KOPT-K1 (cell line): ENCODE measurements around the gene CLDN10.
"Not testable (repeated sequence)": the region's sequence is repeated elsewhere in the genome, so short reads cannot be mapped to it uniquely, and the experiment has no call there.

Experiments used
- H3K27ac ChIP-seq: fragments of 200-600 bp; sonication (generic); 2 replicates; pipeline ENCODE4 v1.5.1; 2016; ENCODE audit warnings: antibody characterized with exemption, mild to moderate bottlenecking, low read depth, low read length; ENCODE audit not compliant: poor library complexity, severe bottlenecking
- H3K36me3 ChIP-seq: fragments of 200-600 bp; sonication (generic); 2 replicates; pipeline ENCODE4 v1.5.1; 2017; ENCODE audit warnings: antibody characterized with exemption, mild to moderate bottlenecking, low read length, moderate library complexity; ENCODE audit not compliant: insufficient read depth
- H3K9me3 ChIP-seq: fragments of 200-600 bp; sonication (generic); 2 replicates; pipeline ENCODE4 v1.5.1; 2017; ENCODE audit warnings: antibody characterized with exemption, low read length, mild to moderate bottlenecking; ENCODE audit not compliant: insufficient read depth, poor library complexity, severe bottlenecking

The CLDN10 gene

DNA sequence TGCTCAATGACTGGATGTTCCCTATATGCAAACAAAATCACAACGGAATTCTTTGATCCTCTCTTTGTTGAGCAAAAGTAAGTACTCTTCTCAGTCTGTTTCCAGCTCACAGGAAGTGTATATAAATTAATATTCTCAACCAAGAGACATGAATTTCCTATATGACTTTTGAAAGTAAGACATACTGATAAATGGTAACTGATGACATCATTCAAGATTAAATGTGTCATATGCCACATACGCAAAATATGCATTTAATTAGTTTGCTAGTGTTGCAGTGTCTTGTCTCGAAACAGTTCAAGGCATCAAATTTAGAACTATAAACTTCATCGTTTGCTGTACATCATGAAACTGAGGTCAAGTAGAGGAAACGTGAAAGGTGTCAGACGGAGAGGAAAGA, 7.9 kb downstream of the CLDN10 start:
- no peak overlapping the region for H3K27ac ChIP-seq
- H3K36me3 ChIP-seq = no peaks in the 10 kb centered on the region
- H3K9me3 ChIP-seq = no peaks in the 10 kb centered on the region

DNA sequence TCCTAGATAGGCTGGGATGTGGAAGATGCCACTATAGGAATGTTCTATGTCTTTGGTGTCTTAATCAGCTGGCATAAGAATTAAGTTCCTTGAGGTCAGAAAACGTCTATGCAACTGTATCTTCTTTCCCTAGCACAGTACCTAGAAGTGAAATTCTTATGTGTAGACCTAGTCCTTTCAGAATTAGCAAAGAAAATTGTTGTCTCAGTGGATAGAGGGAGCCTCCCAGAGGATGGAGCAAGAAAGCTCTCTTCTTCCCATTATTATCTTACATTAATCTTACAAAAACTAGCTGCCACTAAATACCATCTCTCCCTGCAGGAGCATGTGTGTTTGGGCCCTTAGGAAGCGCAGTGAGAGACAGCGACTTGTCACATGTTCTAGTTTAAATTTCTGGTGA, 11.6 kb downstream of the CLDN10 start:
- H3K36me3 ChIP-seq = no peaks in the 10 kb centered on the region
- H3K27ac ChIP-seq = no peak overlapping the region

GRCh38 chr13:95564733-95565291, 12.3 kb downstream of the CLDN10 start:
- no peak overlapping the region for H3K27ac ChIP-seq
- H3K36me3 ChIP-seq = no peaks in the 10 kb centered on the region
- no peaks in the 10 kb centered on the region for H3K9me3 ChIP-seq

More for the DNA sequence above, 11.6 kb downstream of the CLDN10 start:
- H3K9me3 ChIP-seq = no peaks in the 10 kb centered on the region

GRCh38 chr13:95565758-95566157, 13.2 kb downstream of the CLDN10 start:
- not testable (repeated sequence) for H3K36me3 ChIP-seq, H3K9me3 ChIP-seq, H3K27ac ChIP-seq

GRCh38 chr13:95568131-95568530, 15.6 kb downstream of the CLDN10 start:
- Histone ChIP-seq H3K27ac (no peak overlapping the region), H3K9me3 (no peaks in the 10 kb centered on the region), H3K36me3 (no peaks in the 10 kb centered on the region)

- Histone ChIP-seq H3K27ac (no peak overlapping the region), H3K9me3 (no peaks in the 10 kb centered on the region), H3K36me3 (no peaks in the 10 kb centered on the region)
Measured at GRCh38 chr13:95570016-95570415, 17.5 kb downstream of the CLDN10 start.

DNA sequence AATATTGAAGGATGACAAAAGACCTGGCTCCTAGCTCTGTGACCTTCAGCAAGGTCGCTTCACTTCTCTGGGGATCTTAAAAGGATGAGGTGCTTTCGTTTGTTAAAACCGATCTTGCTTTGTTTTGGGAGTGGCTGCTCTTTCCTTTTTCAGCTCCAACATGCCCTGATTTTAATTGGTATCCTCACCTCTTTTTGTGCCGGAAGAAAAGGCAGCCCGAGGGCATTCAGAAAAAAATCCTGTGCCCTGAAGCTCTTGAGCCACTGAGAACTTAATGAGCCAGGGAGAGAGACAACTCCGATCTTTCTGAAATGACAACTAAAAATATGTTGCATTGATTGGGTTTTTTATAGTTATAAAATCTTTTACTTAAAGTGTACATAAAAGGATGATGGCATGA, 19.4 kb downstream of the CLDN10 start:
- Histone ChIP-seq H3K27ac (no peak overlapping the region), H3K36me3 (no peaks in the 10 kb centered on the region), H3K9me3 (no peaks in the 10 kb centered on the region)

DNA sequence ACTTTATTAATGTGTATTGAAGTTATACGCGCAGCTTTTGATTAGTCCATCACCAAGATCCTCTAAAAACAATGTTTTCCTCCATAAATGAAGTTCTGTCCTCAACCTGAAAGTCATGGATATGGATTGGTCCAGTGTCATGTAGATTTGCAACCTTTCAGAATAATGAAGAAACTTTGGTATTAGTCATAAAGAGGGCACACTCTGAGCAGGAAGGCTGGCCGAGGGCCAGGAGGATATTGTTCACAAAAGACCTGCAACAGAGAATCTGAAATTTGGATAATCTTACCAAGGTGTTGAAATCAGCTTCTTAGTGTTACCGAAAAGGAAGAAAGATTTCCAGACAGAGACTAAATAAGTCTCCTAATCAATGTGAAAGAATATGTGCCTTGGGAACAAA, 20.7 kb downstream of the CLDN10 start:
- no peaks in the 10 kb centered on the region for H3K9me3 ChIP-seq
- H3K36me3 ChIP-seq = no peaks in the 10 kb centered on the region
- no peak overlapping the region for H3K27ac ChIP-seq

DNA sequence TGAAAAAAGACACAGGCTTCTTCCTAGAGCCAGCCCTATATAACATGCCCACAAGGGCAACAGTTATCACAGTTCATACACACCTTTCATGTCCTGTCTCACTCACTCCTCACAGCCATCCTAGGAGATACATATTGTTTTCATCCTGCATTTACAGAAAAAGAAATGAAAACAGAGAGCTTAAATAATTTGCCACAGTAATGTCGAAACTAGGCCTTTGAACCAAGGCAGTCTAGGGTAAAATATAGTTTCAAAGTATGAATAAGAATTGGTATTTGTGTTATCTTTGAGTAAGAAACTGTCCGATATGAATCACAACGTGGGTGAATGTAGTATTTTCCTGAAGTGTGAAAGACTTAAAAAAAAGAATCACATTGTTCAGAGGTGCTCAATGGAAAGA, 26.8 kb downstream of the CLDN10 start:
- Histone ChIP-seq H3K27ac (no peak overlapping the region), H3K9me3 (no peaks in the 10 kb centered on the region), H3K36me3 (no peaks in the 10 kb centered on the region)

- Histone ChIP-seq H3K27ac (no peak overlapping the region), H3K9me3 (no peaks in the 10 kb centered on the region), H3K36me3 (no peaks in the 10 kb centered on the region)
Measured at GRCh38 chr13:95585867-95586266, 33.3 kb downstream of the CLDN10 start.

DNA sequence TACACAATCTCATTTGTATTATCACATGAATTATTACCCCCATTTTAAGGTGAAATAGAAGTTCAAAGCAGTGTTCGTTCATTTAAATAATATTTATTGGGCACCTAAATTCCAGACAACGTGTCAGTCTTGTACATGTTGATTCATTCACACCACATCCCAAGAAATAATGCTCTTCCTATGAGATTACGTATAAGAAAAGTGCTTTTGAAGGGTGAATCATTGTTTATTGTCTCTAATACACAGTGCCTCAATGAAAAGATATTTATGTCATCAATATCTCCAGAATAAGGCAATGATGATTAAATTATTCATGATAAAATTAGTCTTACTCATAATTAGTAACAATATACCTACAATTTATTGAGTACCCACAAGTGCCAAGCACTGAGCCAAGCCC, 35.6 kb downstream of the CLDN10 start:
- Histone ChIP-seq H3K9me3 (no peaks in the 10 kb centered on the region), H3K36me3 (no peaks in the 10 kb centered on the region), H3K27ac (no peak overlapping the region)

DNA sequence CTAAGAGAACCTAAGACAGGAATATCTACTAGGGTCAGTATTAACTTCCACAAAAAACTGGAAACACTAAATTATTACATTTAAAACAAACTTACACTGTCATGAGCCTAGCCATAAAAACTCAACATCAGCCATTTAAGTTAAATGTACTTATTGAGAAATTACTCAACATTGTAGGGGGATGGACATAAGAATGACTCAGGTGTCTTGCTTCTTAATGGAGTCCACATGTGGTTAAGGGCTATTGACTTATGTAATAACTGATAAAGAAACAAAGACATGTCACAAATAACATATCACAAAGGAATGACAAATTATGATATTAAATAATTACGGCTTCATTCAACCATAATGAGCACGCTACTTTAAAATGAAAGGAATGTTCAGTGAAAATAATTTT, 36.2 kb downstream of the CLDN10 start:
- Histone ChIP-seq H3K27ac (no peak overlapping the region), H3K9me3 (no peaks in the 10 kb centered on the region), H3K36me3 (no peaks in the 10 kb centered on the region)

- Histone ChIP-seq H3K36me3 (no peaks in the 10 kb centered on the region), H3K27ac (no peak overlapping the region), H3K9me3 (no peaks in the 10 kb centered on the region)
Measured at GRCh38 chr13:95593462-95593861, 40.9 kb downstream of the CLDN10 start.

GRCh38 chr13:95596701-95597100, 44.2 kb downstream of the CLDN10 start:
- no peaks in the 10 kb centered on the region for H3K36me3 ChIP-seq
- no peak overlapping the region for H3K27ac ChIP-seq
- no peaks in the 10 kb centered on the region for H3K9me3 ChIP-seq

DNA sequence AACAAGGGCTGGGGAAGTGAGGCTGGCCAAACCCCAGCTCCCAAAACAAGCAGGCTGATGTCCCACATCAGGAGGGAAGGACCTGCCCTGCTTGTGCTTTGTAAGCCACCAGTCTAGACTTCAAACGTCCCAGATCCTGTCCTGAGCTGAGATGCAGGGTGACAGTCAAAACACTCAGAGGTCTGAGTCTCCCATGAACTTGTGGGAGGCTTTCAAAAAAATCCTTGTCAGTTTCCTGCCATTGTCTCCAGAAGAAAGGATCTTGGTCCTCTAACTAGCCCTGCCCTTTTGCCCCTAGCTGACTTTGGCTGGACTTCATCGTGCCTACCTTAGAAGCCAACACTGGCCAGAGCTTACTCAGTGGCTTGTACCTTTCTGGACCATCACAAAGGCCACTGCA, 48.7 kb downstream of the CLDN10 start:
- H3K27ac ChIP-seq = no peak overlapping the region
- H3K36me3 ChIP-seq = no peaks in the 10 kb centered on the region
- H3K9me3 ChIP-seq = no peaks in the 10 kb centered on the region

GRCh38 chr13:95601906-95602305, 49.4 kb downstream of the CLDN10 start:
- Histone ChIP-seq H3K36me3 (no peaks in the 10 kb centered on the region), H3K27ac (no peak overlapping the region), H3K9me3 (no peaks in the 10 kb centered on the region)
